A549 (cell line): ENCODE data around the gene RAP1GDS1. TPM values are rescaled to one million over a fixed set of nuclear protein-coding genes. Genes with fewer than 3 reads are reported as not detected.

ENCODE experiments used
- ATAC-seq, 2 experiments: fragments of 200-7000 bp in 1 of 2; fragments of >200 bp in 1 of 2; cut with Nextera tagmentation in 1 of 2; cut with Tn5 transposase in 1 of 2; 3 replicates each; pipeline versions ENCODE4 v1.8.0 to v1.9.1; 2018 to 2020; ENCODE audit warnings: mild to moderate bottlenecking in 1 of 2, moderate library complexity in 1 of 2
- CTCF ChIA-PET: fragments of 300-600 bp; sonication (Branson Sonifier 250); formaldehyde crosslinking; extraction: SDS; loops from one replicate; lab custom pipeline; 2021; ENCODE audit warnings: antibody characterized with exemption, inconsistent platforms; lab: Yijun Ruan, JAX
- POLR2A ChIA-PET: fragments of 350-600 bp; formaldehyde crosslinking; extraction: SDS; loops from one replicate; lab custom pipeline; 2021; ENCODE audit warnings: antibody characterized with exemption, inconsistent platforms; lab: Yijun Ruan, JAX
- DNase-seq, 2 experiments: peaks; one replicate each; pipeline versions ENCODE4 v3.0.0 to v3.0.0-alpha.2; 2011 to 2016; ENCODE audit warnings: low read depth in 1 of 2, low spot score in 1 of 2
- FAIRE-seq: peaks from 2 replicates; lab custom pipeline; 2011; peaks lifted over from hg19 to GRCh38; lab: Jason Lieb, UNC
- H3K27ac ChIP-seq, 2 experiments: fragments of >200 bp; sonication (Bioruptor Twin); formaldehyde crosslinking; 3 replicates each; pipeline ENCODE4 v1.5.1; 2016 to 2017
- H3K4me1 ChIP-seq: fragments of >200 bp; sonication (Bioruptor Twin); formaldehyde crosslinking; 3 replicates; pipeline ENCODE4 v1.6.1; 2016
- H3K4me2 ChIP-seq: fragments of >200 bp; sonication (Bioruptor Twin); formaldehyde crosslinking; 3 replicates; pipeline ENCODE4 v1.6.1; 2016
- H3K4me3 ChIP-seq: fragments of >200 bp; sonication (Bioruptor Twin); formaldehyde crosslinking; 3 replicates; pipeline ENCODE4 v1.5.1; 2016
- H3K9me3 ChIP-seq: fragments of >200 bp; sonication (Bioruptor Twin); formaldehyde crosslinking; 3 replicates; pipeline ENCODE4 v1.6.1; 2016
- BHLHE40 ChIP-seq: IDR thresholded peaks from 2 replicates; pipeline ENCODE4 v1.6.1; 2012; ENCODE audit warnings: low read depth, low read length, inconsistent platforms
- CEBPB ChIP-seq, 2 experiments: fragments of >200 bp in 1 of 2; sonication (Bioruptor Twin) in 1 of 2; formaldehyde crosslinking in 1 of 2; IDR thresholded peaks; 2 replicates each; pipeline ENCODE4 v1.6.1; 2012 to 2016
- CHD2 ChIP-seq: fragments of 150-350 bp; IDR thresholded peaks from 2 replicates; pipeline ENCODE4 v1.6.1; 2014; ENCODE audit warnings: low read length; ENCODE audit not compliant: partially characterized antibody
- FOSB ChIP-seq: fragments of 250-450 bp; sonication (Bioruptor Pico); IDR thresholded peaks from 2 replicates; pipeline ENCODE4 v1.5.0; 2020; ENCODE audit warnings: mild to moderate bottlenecking, moderate library complexity
- FOXS1 ChIP-seq: fragments of 250-450 bp; sonication (Bioruptor Pico); IDR thresholded peaks from 2 replicates; pipeline ENCODE4 v1.5.0; 2020; ENCODE audit warnings: mild to moderate bottlenecking, moderate library complexity
- GATA3 ChIP-seq: IDR thresholded peaks from 2 replicates; pipeline ENCODE4 v1.6.1; 2012; ENCODE audit warnings: borderline replicate concordance
- HOXA7 ChIP-seq: fragments of 250-450 bp; sonication (Bioruptor Pico); IDR thresholded peaks from 2 replicates; pipeline ENCODE4 v1.5.0; 2020; ENCODE audit warnings: mild to moderate bottlenecking, moderate library complexity
- HOXB13 ChIP-seq: fragments of 250-450 bp; sonication (Bioruptor Pico); IDR thresholded peaks from 2 replicates; pipeline ENCODE4 v1.5.0; 2020; ENCODE audit warnings: low read depth, mild to moderate bottlenecking, moderate library complexity
- HOXB5 ChIP-seq: fragments of 250-450 bp; sonication (Bioruptor Pico); IDR thresholded peaks from 2 replicates; pipeline ENCODE4 v1.5.0; 2020; ENCODE audit warnings: mild to moderate bottlenecking, moderate library complexity
- KDM1A ChIP-seq: fragments of 200-600 bp; sonication (generic); IDR thresholded peaks from 2 replicates; pipeline ENCODE4 v1.6.1; 2016; ENCODE audit warnings: low read depth, mild to moderate bottlenecking
- KDM5A ChIP-seq: fragments of 200-600 bp; sonication (generic); IDR thresholded peaks from 2 replicates; pipeline ENCODE4 v1.6.1; 2016; ENCODE audit warnings: antibody characterized with exemption, mild to moderate bottlenecking
- NPAS2 ChIP-seq: fragments of 250-450 bp; sonication (Bioruptor Pico); IDR thresholded peaks from 2 replicates; pipeline ENCODE4 v1.8.0; 2022; ENCODE audit warnings: mild to moderate bottlenecking, moderate library complexity, borderline replicate concordance
- PHF8 ChIP-seq: fragments of 200-600 bp; sonication (generic); IDR thresholded peaks from 2 replicates; pipeline ENCODE4 v1.6.1; 2016; ENCODE audit warnings: low read depth, mild to moderate bottlenecking, antibody characterized with exemption, moderate library complexity, borderline replicate concordance
- RFX5 ChIP-seq: fragments of 450-650 bp; IDR thresholded peaks from 2 replicates; pipeline ENCODE4 v1.7.1; 2014; ENCODE audit warnings: antibody characterized with exemption, mild to moderate bottlenecking, moderate library complexity
- TFCP2L1 ChIP-seq: fragments of 250-450 bp; sonication (Bioruptor Pico); IDR thresholded peaks from 2 replicates; pipeline ENCODE4 v1.5.0; 2021; ENCODE audit warnings: mild to moderate bottlenecking
- TP53 ChIP-seq: fragments of 250-450 bp; sonication (Bioruptor Pico); IDR thresholded peaks from 2 replicates; pipeline ENCODE4 v1.5.0; 2021; ENCODE audit warnings: mild to moderate bottlenecking, moderate library complexity
- ZC3H11A ChIP-seq: fragments of 450-650 bp; IDR thresholded peaks from 2 replicates; pipeline ENCODE4 v1.6.1; 2014; ENCODE audit warnings: antibody characterized with exemption, mild to moderate bottlenecking
- ZNF302 ChIP-seq: fragments of 250-450 bp; sonication (Bioruptor Pico); IDR thresholded peaks from 2 replicates; pipeline ENCODE4 v1.9.0; 2021; ENCODE audit warnings: inconsistent platforms, mild to moderate bottlenecking, moderate library complexity
- WGBS: methylation state at CpG from one replicate; pipeline ENCODE4 v1.1.6; 2017; ENCODE audit errors: missing lambda C conversion rate; 5-methylcytosine and 5-hydroxymethylcytosine counted together
- polyA plus RNA-seq, 4 experiments: library from polyadenylated mRNA; depleted of rRNA in 3 of 4; stranded (reverse); fragments of >200 nt; fragmentation: RNase III in 1 of 4; extraction: RNeasy Plus Mini Kit Qiagen cat#74134 plus additional on column Dnase treatment in 1 of 4; gene quantifications; 2 replicates in 3 of 4; 3 replicates in 1 of 4; pipeline ENCODE4 v1.2.3, GENCODE V29; 2011 to 2017
- TF ChIP-seq, protein P1 (sequence below): IDR thresholded peaks from 2 replicates; pipeline ENCODE4 v1.6.1; 2012
- TF ChIP-seq, protein P2 (sequence below): fragments of >200 bp; sonication (Bioruptor Twin); formaldehyde crosslinking; IDR thresholded peaks from 3 replicates; pipeline ENCODE4 v1.6.1; 2016
- TF ChIP-seq, protein P3 (sequence below): fragments of 200-600 bp; sonication (generic); IDR thresholded peaks from 2 replicates; pipeline ENCODE4 v1.6.1; 2016; ENCODE audit warnings: antibody characterized with exemption, mild to moderate bottlenecking, moderate library complexity
- TF ChIP-seq, protein P4 (sequence below): fragments of 150-350 bp; IDR thresholded peaks from 2 replicates; pipeline ENCODE4 v1.6.1; 2014; ENCODE audit warnings: low read depth, mild to moderate bottlenecking, low read length

RAP1GDS1 gene
- polyA plus RNA-seq, 2 of the 4 experiments (the other 2 are of a cell fraction) = 29.3 to 31.6 TPM

DNA sequence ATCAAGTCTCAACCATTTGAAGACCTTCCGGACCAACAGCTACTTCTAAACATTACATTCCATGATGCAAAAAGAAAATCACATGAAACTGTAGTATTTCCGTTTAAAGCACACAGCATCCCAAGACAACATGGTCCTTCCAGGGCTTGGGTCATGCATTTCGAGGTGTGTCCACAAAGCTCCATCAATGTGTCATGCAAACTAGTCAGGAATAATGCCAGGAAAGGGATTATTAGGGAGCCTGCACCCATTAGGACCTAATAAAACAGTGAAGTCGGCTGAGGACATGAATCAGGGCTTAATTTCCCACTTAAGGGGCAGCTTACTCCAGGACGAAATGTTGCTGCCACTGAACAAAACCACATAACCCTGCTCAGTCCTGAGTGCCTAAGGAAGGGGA, 219.4 kb downstream of the RAP1GDS1 start:
- ATAC-seq (no peak), FAIRE-seq (no peak), DNase-seq (no peak)
- TF ChIP-seq PHF8 (no peak), CHD2 (no peak), GATA3 (no peak), CEBPB (IDR thresholded peaks at IDR 0.05) (no peak), KDM1A (no peak), RFX5 (no peak), ZC3H11A (no peak), BHLHE40 (no peak), KDM5A (no peak), ZNF302 (CRISPR knock-in tag) (no peak)
- TF ChIP-seq, protein P1, sequence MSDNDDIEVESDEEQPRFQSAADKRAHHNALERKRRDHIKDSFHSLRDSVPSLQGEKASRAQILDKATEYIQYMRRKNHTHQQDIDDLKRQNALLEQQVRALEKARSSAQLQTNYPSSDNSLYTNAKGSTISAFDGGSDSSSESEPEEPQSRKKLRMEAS = no peak
- no peaks in the 10 kb centered on the region for H3K9me3 ChIP-seq
- ChIA-PET CTCF (interaction anchor here (1.6 to 1.7 kb wide), 2 partner anchors 13 to 337 kb away, joined by 4 to 8 read pairs; partner anchors contain the start of gene STPG2), POLR2A (no interaction called here)
- H3K4me3 ChIP-seq = no peak overlapping the region
- H3K4me1 ChIP-seq = peaks cover 44% of the 10 kb centered on the region
- 96% methylated on average over 5 of the region's 5 CpGs for WGBS
- no peak overlapping the region for H3K4me2 ChIP-seq
- H3K27ac ChIP-seq = peak overlapping the region in 1 of 2 experiments; percentile 86; a peak in 3 of 6 replicates

DNA sequence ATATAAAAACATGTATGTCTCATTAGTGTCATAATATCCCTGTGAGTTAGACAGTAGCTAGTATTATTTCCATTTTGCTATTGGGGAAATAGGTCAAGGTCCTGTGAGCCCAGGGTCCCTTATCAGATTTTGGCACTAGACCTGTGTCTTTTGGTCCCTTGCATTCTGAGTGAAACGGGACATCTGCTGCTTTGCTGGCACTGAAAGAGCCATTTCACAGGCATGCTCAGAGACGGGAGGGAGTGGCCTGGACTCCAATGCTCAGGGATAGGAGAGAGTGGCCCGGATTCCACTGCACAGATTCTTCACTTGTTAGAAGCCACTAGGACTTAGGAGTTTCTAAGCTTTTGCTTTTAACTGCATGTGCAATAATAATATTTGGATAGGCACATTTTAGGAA, 220.0 kb downstream of the RAP1GDS1 start:
- 76% methylated on average over 3 of the region's 3 CpGs for whole genome bisulfite sequencing

More for the DNA sequence above, 220.0 kb downstream of the RAP1GDS1 start:
- Histone ChIP-seq H3K4me1 (peaks cover 45% of the 10 kb centered on the region), H3K27ac (peak overlapping the region in 1 of 2 experiments; percentile 86; a peak in 3 of 6 replicates), H3K4me2 (no peak overlapping the region), H3K9me3 (no peaks in the 10 kb centered on the region)
- ATAC-seq (no peak), FAIRE-seq (no peak), DNase-seq (no peak)
- CTCF ChIA-PET = interaction anchor here (1.6 to 1.7 kb wide), 2 partner anchors 14 to 338 kb away, joined by 4 to 8 read pairs; partner anchors contain the start of gene STPG2
- no peak for TF ChIP-seq HOXA7 (CRISPR knock-in tag)
- TF ChIP-seq HOXB13 (CRISPR knock-in tag) = no peak
- no peak for TF ChIP-seq CEBPB (IDR thresholded peaks at IDR 0.05)
- TF ChIP-seq TP53 (CRISPR knock-in tag) = no peak
- TF ChIP-seq, protein P2, sequence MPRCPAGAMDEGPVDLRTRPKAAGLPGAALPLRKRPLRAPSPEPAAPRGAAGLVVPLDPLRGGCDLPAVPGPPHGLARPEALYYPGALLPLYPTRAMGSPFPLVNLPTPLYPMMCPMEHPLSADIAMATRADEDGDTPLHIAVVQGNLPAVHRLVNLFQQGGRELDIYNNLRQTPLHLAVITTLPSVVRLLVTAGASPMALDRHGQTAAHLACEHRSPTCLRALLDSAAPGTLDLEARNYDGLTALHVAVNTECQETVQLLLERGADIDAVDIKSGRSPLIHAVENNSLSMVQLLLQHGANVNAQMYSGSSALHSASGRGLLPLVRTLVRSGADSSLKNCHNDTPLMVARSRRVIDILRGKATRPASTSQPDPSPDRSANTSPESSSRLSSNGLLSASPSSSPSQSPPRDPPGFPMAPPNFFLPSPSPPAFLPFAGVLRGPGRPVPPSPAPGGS = no peak
- no peak for TF ChIP-seq NPAS2 (CRISPR knock-in tag)
- no peak for TF ChIP-seq FOXS1 (CRISPR knock-in tag)
- TF ChIP-seq ZNF302 (CRISPR knock-in tag) = no peak
- no peak for TF ChIP-seq FOSB (CRISPR knock-in tag)
- no peak for TF ChIP-seq HOXB5 (CRISPR knock-in tag)
- TF ChIP-seq, protein P3, sequence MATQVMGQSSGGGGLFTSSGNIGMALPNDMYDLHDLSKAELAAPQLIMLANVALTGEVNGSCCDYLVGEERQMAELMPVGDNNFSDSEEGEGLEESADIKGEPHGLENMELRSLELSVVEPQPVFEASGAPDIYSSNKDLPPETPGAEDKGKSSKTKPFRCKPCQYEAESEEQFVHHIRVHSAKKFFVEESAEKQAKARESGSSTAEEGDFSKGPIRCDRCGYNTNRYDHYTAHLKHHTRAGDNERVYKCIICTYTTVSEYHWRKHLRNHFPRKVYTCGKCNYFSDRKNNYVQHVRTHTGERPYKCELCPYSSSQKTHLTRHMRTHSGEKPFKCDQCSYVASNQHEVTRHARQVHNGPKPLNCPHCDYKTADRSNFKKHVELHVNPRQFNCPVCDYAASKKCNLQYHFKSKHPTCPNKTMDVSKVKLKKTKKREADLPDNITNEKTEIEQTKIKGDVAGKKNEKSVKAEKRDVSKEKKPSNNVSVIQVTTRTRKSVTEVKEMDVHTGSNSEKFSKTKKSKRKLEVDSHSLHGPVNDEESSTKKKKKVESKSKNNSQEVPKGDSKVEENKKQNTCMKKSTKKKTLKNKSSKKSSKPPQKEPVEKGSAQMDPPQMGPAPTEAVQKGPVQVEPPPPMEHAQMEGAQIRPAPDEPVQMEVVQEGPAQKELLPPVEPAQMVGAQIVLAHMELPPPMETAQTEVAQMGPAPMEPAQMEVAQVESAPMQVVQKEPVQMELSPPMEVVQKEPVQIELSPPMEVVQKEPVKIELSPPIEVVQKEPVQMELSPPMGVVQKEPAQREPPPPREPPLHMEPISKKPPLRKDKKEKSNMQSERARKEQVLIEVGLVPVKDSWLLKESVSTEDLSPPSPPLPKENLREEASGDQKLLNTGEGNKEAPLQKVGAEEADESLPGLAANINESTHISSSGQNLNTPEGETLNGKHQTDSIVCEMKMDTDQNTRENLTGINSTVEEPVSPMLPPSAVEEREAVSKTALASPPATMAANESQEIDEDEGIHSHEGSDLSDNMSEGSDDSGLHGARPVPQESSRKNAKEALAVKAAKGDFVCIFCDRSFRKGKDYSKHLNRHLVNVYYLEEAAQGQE = no peak
- TF ChIP-seq, protein P4, sequence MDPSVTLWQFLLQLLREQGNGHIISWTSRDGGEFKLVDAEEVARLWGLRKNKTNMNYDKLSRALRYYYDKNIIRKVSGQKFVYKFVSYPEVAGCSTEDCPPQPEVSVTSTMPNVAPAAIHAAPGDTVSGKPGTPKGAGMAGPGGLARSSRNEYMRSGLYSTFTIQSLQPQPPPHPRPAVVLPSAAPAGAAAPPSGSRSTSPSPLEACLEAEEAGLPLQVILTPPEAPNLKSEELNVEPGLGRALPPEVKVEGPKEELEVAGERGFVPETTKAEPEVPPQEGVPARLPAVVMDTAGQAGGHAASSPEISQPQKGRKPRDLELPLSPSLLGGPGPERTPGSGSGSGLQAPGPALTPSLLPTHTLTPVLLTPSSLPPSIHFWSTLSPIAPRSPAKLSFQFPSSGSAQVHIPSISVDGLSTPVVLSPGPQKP = no peak
- TF ChIP-seq TFCP2L1 (CRISPR knock-in tag) = no peak
- TF ChIP-seq, all 56 proteins: peak for 0
- H3K4me3 ChIP-seq = no peak overlapping the region
- POLR2A ChIA-PET = no interaction called here
